ENCODE data around the gene PADI2.

The PADI2 gene

DNA sequence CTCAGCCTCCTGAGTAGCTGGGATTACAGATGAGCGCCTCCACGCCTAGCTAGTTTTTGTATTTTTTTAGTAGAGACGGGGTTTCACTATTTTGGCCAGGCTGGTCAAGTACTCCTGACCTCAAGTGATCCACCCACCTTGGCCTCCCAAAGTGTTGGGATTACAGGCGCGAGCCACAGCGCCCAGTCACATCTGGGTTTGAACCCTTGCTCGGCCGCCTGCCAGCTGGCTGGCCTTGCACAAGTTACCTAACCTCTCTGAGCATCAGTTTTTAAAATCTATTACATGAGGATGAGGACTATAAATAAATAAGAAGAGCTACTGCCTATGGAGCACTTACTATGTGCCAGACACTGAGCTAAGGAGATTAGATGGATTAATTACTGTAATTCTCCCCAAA, 17.7 kb upstream of the PADI2 start:
- H3K27ac ChIP-seq, result no peak overlapping the region
- TF ChIP-seq CTCF (conservative IDR thresholded peaks at IDR 0.05) (no peak), ZFX (IDR thresholded peaks at IDR 0.05) (no peak)

GRCh38 chr1:17136145-17136544, 16.9 kb upstream of the PADI2 start:
- TF ChIP-seq CTCF (conservative IDR thresholded peaks at IDR 0.05), result no peak
- no peak for TF ChIP-seq ZFX (IDR thresholded peaks at IDR 0.05)
- no peak overlapping the region for H3K27ac ChIP-seq

- H3K27ac ChIP-seq, result no peak overlapping the region
- TF ChIP-seq ZFX (IDR thresholded peaks at IDR 0.05), result no peak
- no peak for TF ChIP-seq CTCF (conservative IDR thresholded peaks at IDR 0.05)
Measured at GRCh38 chr1:17135530-17135929, 16.3 kb upstream of the PADI2 start.

DNA sequence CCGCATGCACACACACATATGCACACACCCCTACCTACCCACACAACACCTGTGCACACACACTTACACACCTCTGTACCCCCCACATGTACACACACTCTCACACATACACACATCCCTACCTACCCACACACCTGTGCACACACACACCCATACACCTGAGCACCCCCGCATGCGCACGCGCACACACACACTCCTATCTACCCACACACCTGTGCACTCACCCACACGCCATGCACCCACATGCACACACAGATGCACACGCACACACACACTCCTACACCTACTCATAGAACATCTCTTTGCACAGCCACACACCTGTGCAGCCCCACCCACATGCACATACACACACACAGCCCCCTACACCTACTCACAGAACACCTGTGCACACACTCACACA, 15.5 kb upstream of the PADI2 start:
- no peak for TF ChIP-seq ZFX (IDR thresholded peaks at IDR 0.05)
- no peak for TF ChIP-seq CTCF (conservative IDR thresholded peaks at IDR 0.05)
- H3K27ac ChIP-seq, result no peak overlapping the region

DNA sequence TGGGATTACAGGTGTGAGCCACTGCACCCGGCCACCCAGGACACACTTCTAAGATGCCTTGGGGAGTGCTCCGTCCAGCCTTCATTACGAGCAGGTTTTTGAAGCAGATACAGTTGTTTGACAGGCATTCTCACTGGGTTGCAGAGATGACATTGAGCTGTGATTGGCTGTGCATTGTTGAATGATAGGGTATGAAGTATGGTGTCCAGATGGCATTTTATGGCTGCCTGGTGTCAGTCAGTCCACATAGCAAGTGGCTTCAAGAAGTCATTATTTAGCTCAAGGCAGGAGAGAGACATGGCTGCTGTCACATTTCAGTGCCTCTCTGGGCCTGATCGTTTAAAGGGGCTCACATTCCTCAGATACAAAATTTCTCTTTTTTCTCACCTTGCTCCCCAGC, 14.8 kb upstream of the PADI2 start:
- TF ChIP-seq ZFX (IDR thresholded peaks at IDR 0.05), result no peak
- no peak for TF ChIP-seq CTCF (conservative IDR thresholded peaks at IDR 0.05)
- no peak overlapping the region for H3K27ac ChIP-seq

GRCh38 chr1:17130138-17130635, 10.9 kb upstream of the PADI2 start:
- H3K27ac ChIP-seq, result no peak overlapping the region
- TF ChIP-seq ZFX (IDR thresholded peaks at IDR 0.05) (no peak), CTCF (conservative IDR thresholded peaks at IDR 0.05) (no peak)

GRCh38 chr1:17128361-17128760, 9.1 kb upstream of the PADI2 start:
- TF ChIP-seq ZFX (IDR thresholded peaks at IDR 0.05), result no peak
- TF ChIP-seq CTCF (conservative IDR thresholded peaks at IDR 0.05), result no peak
- no peak overlapping the region for H3K27ac ChIP-seq

All from C4-2B (cell line).